Coronary artery (tissue), 2 donors: ENCODE results near the gene MAP4K2.

Experiments
- DNase-seq: peaks from one replicate; pipeline ENCODE4 v3.0.0-alpha.2; 2017; ENCODE audit warnings: low spot score
- H3K27ac ChIP-seq, 2 donors: fragments of 200-600 bp; sonication (generic); one replicate each; pipeline ENCODE4 v1.5.1; 2016 to 2019
- H3K4me3 ChIP-seq: fragments of 200-600 bp; sonication (generic); 2 replicates; pipeline ENCODE4 v1.5.1; 2016; ENCODE audit warnings: mild to moderate bottlenecking, moderate library complexity
- TF ChIP-seq, protein P1 (sequence below): fragments of 200-600 bp; sonication (generic); IDR thresholded peaks from one replicate; pipeline ENCODE4 v1.5.1; 2019; ENCODE audit warnings: antibody characterized with exemption

Gene MAP4K2

GRCh38 chr11:64803158-64803845, at the start of gene MAP4K2:
MAP4K2 (minus strand) TSS chr11:64803214; CDS start chr11:64803149, 65 bp downstream.
- peak within 1 kb of the TSS; percentile 92 to 95 for H3K27ac ChIP-seq
- H3K4me3 ChIP-seq: peak within 1 kb of the TSS; percentile 89
- TF ChIP-seq, protein P1, sequence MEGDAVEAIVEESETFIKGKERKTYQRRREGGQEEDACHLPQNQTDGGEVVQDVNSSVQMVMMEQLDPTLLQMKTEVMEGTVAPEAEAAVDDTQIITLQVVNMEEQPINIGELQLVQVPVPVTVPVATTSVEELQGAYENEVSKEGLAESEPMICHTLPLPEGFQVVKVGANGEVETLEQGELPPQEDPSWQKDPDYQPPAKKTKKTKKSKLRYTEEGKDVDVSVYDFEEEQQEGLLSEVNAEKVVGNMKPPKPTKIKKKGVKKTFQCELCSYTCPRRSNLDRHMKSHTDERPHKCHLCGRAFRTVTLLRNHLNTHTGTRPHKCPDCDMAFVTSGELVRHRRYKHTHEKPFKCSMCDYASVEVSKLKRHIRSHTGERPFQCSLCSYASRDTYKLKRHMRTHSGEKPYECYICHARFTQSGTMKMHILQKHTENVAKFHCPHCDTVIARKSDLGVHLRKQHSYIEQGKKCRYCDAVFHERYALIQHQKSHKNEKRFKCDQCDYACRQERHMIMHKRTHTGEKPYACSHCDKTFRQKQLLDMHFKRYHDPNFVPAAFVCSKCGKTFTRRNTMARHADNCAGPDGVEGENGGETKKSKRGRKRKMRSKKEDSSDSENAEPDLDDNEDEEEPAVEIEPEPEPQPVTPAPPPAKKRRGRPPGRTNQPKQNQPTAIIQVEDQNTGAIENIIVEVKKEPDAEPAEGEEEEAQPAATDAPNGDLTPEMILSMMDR: no peak
- DNase-seq: peak; percentile 93

- TF ChIP-seq, protein P1: no peak
- no peak for DNase-seq
- no peak overlapping the region for H3K4me3 ChIP-seq
- H3K27ac ChIP-seq: peak overlapping the region; percentile 91
Measured at GRCh38 chr11:64851831-64852351, 48.9 kb upstream of the MAP4K2 start.

- DNase-seq: no peak
- peak overlapping the region; percentile 25 to 91 for H3K27ac ChIP-seq
- TF ChIP-seq, protein P1: no peak
- H3K4me3 ChIP-seq: no peak overlapping the region
Measured at GRCh38 chr11:64850979-64851567, 48.1 kb upstream of the MAP4K2 start.

DNA sequence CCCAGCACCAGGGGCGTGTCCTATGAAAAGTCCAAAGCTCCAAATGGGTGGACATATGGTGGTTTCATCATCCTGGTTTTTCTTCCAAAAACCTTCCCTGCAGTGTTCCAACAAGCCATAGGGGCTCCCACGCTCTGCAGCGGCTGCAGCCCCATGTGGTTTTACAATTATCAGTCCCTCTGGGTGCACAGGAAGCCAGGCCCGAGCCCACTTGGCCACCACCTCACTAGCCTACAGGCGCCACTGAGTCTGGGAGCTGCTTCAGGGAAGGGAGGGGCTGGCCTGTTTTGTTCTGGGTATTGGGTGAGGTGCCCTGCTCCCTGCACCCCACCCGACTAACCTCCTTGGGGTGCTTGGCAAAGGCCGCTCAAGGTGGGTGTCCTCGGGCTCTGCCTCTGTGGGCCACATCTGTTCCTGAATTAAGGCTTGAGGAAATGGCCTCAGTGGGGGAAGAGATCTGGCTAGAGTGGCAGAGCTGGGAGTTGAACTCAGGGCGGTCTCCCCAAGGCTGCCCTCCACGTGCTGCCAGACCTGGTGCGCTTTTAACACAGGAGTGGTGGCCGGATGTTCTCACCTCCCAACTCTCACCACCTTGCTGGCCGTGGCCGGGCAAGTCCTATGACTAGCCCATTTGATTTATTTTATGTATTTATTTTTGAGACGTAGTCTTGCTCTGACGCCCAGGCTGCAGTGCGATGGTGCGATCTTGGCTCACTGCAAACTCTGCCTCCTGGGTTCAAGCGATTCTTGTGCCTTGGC, 46.8 kb upstream of the MAP4K2 start:
- Histone ChIP-seq H3K4me3 (no peak overlapping the region), H3K27ac (peak overlapping the region; percentile 18 to 72)
- no peak for DNase-seq
- TF ChIP-seq, protein P1: no peak

- no peak for DNase-seq
- TF ChIP-seq, protein P1: no peak
- Histone ChIP-seq H3K27ac (peak overlapping the region in 1 of 2 donors; percentile 72), H3K4me3 (no peak overlapping the region)
Measured at GRCh38 chr11:64848826-64849597, 46.0 kb upstream of the MAP4K2 start.

- TF ChIP-seq, protein P1: no peak
- Histone ChIP-seq H3K27ac (peak overlapping the region in 1 of 2 donors; percentile 72), H3K4me3 (no peak overlapping the region)
- no peak for DNase-seq
Measured at GRCh38 chr11:64848214-64848825, 45.3 kb upstream of the MAP4K2 start.
